RPMI7951 (cell line): ENCODE results near the gene TMEM14C. TPM values are rescaled to one million over a fixed set of nuclear protein-coding genes. Genes with fewer than 3 reads are reported as not detected.

Experiments
- DNase-seq: peaks from one replicate; pipeline ENCODE4 v3.0.0-alpha.2; 2012; ENCODE audit warnings: low read depth
- total RNA-seq: library from RNA; depleted of rRNA; stranded (reverse); fragments of >200 nt; shearing (Covaris generic); gene quantifications from 2 replicates; pipeline ENCODE4 v1.2.3, GENCODE V29; 2014; rRNA removed

TMEM14C gene
- 238 and 266 TPM in 2 replicates for total RNA-seq

DNA sequence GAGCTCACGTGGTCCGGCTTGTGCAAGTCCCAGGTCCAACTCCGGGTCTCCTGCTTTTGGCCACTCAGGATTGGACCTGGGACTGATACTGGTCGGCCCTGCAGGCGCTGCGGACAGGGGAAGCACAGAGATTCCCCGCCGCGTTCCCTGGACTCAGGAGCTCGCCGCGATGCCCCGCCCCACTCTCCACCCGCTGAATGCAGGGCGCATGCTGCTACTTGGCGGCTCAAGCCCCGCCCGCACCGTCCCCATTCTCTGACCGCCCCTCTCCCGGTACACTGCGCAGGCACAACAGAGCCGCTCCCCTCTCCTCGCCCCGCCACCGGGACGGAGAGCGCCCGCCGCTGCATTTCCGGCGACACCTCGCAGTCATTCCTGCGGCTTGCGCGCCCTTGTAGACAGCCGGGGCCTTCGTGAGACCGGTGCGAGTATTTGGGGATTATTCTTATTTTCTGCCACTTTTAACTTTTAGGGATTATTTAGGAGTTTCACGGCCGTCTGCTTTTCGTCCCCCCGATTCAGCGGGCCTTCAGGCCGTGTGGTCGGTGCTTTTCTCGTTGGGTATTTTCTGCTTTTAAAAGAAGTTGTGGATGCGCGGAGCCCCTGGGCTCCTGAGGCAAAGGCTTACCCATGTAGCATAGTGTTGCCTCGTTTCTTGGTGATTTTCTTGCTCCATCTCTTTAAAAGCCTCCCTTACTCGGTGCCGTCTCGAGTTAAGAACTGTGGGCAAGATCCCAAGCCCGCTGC is at the start of gene TMEM14C:
TMEM14C (plus strand) TSS at position 251 of the 747 bp plus-strand sequence. CDS start 1,544 bp downstream, outside the sequence.
- DNase-seq, result peak; percentile 98

DNA sequence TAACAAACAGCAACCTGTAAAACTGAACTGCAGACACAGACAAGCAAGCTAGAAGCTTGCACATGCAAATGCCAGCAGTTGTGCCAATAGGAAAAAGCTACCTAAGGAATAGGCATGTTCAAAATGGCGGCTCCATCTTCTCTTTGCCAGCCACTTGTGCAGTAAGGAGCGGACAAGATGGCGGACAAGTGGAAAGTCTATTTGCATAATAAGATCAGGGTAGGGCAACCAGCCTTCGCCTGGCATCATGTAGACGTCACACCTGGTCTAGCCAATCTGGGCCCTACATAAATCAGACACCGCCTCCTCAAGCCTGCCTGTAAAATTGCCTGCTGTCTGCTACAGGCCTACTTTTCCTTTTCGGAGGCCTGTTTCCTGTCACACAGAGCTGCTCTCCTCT is 46.5 kb upstream of the TMEM14C start:
- no peak for DNase-seq

DNA sequence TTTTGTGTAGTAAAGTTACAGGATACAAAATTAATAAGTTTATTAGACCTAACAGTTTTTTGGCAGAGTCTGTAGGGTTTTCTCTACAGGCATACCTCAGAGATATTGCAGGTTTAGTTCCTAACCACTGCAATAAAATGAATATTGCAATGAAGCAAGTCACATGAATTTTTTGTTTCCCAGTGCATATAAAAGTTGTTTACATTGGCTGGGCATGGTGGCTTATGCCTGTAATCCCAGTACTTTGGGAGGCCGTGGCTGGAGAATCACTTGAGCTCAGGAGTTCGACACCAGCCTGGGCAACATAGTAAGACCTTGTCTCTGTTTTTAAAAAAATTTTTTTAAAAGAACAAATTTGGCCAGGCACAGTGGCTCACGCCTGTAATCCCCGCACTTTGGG is 44.4 kb upstream of the TMEM14C start:
- DNase-seq, result no peak

DNA sequence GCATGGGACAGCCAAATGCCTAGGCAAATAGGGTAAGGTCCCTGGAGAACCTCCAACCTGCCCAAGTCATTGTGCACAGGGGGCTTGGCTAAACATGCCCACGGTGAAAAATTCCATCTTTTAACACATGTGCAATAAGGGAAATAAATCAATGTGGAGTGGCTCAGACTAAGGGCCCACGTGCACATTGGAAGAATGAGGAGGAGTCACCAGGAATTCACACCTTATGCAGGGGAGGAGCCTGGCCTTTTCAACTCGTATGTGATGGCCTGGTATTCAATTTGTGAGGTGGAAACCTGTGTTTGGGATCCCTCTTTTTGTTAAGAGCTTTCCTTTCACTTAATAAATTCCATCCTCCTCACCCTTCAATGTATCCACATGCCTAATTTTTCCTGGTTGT is 41.1 kb upstream of the TMEM14C start:
- DNase-seq, result no peak

DNA sequence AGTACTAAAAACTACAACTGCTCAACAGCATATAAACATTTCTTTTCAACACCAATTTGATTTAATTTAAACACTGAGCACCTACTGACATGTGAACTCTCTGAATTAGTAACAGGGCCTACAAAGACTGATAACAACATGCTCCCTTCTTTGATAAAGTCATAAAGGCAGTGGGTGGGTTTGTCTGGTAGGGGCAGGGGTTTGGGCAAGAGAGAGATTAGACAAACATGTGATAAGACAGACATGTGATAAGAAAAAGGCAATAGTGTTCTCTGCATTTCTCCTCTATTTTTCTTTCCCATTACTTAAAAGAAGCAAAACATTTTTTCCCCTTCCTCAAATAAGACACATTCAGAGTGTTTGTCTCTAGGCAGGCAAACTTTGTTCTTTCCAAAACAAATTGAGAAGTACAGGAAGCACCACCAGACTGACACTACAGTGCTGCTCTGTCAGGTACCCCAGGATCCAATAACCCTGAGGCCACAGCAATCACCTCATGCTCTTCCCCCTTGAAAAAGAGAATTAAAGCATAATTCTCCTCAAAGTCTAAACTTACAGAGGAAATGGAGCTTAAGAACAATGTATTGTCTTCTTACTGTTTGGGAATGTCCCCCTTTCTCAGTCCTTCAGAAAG is 40.4 kb upstream of the TMEM14C start:
- DNase-seq, result no peak

DNA sequence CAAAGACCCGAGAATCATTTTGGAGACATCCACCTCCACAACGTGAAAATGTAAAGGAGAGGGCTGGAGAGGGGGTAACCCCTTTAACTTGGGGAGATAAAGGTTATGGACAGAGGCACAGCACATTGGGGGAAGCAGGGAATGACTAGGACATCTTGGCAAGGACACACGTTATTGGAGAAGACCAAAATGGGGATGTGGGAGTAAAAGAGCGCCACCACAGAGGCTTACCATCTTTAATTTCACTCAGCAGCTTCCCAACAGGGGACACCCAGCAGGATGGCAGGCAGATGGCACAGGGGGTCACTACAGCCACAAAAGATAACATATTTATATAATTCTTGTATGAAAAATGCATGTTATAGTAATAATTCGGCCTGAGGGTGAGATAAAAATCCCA is 38.3 kb upstream of the TMEM14C start:
- DNase-seq, result no peak

DNA sequence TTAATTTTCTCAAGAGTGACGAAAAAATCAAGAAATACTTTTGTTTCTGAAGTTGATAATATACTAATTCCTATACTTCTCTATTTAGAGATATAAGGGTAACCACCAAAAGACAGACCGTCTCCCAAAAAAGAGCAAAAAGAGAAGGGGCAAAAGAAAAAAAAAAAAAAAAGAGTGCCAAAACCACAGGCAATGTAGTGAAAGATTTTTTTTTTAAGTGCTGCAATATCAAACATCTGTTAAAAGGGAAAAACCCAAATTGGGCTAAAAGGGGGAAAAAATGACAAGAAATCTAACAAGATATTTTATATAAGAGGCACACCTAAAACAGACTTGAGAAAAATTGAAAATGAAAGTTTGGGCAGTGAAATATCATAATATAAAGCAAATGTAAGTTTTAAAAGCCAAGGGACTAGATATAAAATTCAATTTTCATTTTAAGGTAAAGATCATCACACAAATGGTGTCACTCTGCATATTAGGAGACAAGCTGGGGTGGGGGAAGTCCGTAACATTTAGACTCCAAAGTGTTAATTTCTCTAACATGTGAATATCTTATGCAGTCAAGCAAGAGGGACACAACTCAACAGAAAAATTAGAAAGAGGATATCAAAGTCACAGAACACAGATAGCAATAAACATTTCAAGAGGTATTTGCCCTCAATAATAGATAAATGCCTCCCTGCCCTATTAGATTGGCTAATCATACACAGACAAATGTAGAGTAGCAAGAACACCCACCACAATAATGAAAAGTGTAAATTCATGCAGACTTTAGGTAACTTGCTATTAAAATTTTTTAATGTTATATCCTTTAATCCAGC is 37.6 kb upstream of the TMEM14C start:
- DNase-seq, result no peak

DNA sequence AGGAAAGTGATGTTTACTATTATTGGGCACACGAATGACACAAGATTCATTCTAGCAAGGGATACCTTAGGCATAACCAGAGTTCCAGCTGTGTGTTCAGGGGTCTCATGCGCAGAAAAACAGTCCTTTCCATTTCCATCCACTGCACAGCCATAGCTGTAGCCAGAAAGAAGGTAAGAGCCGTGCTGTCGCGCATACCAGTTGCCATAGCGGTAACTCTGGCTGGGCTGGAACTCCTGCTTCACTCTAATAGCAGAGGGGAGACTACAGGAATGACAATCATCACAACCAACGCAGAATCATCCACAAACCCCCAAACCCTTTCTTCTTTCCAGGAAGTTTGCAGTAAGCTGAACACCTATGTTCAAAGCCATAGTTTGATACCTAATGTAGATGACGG is 36.0 kb upstream of the TMEM14C start:
- no peak for DNase-seq

DNA sequence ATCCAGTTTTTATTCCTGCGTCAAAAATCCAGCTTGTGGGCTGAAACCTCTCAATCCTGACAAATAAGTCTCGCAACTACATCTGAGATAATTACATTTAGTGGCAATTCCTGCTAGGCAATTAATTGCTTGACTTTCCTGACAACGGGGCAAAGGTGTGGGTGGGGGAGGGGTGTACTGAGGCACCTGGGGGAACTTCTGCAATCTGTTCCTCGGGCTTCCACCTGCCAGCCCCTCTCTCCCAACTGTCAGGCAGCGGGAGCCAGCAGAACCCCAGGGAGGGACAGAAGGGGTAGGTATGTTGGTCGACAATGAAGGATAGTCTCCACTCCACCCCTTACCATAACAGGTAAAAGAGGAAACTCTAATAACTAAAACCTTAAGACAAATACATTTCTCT is 35.3 kb upstream of the TMEM14C start:
- DNase-seq, result no peak

DNA sequence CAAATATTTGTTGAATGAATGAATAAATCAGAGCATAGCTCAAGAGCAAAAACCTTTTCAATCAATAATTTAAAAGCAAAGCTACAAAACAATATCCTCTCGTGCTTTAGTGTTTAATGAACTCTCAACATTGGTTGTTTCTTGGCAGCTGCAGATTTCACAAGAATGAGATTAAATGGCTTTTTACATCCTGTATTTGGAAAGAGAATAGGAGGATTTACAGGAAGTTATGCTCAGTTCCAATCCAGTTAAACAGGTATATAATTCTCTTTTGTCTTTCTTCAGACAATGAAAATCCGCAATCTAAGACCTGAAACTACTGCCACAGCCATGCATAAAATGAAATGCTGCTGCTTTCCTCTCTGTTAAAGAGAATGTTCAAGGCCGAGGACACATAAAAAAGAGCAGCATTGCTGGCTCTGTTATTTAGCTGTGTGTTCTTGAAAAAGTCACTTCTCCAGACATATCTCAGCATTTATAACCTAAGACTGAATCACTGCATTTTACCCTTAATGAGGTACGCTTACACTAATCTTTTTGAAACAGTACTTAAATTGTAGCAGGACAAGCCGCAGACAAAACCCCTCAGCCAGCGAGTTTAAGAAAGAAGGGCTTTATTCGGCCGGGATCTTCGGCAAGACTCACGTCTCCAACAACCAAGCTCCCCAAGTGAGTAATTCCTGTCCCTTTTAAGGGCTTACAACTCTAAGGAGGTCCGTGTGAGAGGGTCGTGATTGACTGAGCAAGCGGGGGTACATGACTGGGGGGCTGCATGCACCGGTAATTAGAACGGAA is 32.0 kb upstream of the TMEM14C start:
- DNase-seq, result peak; percentile 23

DNA sequence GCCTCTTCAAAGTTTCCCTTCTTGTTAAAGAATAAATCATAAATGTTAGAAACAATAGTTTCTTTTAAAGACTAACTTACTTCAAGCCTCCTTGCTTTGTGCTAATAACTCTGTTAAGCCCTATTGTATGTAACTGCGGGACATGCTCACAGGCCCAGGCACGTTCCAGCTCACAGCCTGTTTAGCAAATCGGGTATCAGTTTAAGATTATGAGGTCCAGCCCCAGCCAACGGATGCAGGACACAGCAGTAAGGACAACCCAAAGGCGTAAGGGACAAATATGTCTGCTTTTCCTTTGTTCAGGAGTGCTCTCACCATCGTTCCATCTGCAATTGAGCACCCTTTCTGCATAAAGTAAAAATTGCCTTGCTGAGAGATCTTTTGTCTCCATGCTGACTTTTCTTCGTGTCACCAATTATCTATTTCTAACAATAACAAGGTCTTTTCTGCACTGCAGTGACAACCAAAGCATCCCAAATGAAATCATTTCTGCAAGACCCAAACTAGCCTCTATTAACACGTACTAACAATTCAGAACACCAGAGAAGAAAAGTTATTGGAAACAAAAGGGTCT is 29.8 kb upstream of the TMEM14C start:
- DNase-seq, result no peak

DNA sequence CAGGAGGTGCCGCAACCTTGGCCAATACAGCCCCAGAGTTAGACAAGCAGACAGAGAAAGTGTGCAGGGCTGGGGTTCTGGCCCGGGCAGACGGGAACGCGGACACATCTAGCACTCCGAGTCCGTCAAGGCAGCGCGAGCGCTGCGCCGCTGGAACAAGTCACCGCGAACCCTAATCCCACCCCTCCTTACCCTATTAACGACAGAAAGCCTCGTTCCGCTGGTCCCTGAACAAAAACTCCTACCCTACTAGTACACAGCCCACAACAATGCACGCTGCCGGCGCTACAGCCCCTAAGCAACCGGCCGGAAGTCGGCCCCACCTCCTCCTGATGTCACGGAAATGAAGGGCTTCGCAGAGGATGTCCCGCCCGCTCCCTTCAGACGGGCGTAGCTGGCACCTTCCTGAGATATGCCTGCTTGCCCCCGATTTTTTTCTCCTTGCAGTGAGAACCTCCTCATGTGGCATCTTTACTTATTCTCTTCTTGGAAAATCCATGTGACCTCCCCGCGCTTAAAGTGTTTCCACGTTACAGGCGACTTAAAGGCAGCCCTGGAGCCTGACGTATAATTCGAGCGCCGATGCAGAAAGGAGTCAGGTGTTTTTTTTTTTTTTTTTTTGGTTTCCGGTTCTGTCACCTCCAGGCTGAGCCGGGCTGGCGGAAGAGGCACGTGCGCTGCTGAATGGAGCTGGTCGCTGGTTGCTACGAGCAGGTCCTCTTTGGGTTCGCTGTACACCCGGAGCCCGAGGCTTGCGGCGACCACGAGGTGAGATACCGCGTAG is 28.4 kb upstream of the TMEM14C start, which contains the start of the genes C6orf52 and PAK1IP1:
C6orf52 (minus strand) TSS at position 315 of the 784 bp plus-strand sequence. CDS start 7,066 bp downstream, outside the sequence.
PAK1IP1 (plus strand) TSS at position 671 of the 784 bp plus-strand sequence; CDS start at position 685, 14 bp downstream.
- peak; percentile 93 for DNase-seq

DNA sequence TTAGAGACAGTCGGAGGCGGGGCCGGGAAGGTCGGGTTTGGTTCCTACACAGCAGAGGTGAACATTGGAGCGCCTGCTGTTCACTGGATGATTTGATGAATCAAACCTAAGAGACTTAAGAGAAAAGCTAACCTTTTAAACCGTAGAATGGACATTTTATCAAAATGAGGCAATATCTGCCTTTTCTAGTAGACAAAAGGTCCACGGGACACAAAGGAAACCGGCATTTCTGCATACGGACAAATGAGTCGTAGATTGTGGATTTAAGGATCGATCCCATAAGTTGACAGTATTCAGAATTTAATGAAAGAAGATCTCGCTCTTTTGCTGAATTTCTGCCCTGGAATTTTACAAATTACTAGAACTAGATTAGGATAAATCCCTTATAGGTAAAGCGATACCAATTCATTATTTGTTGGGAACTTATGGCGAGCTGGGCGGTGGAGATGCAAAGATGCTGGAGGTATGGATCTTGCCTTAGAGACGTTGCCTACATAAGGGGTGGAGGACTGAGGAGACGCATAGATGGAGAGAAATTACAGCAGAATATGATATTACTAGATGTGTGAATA is 27.7 kb upstream of the TMEM14C start:
- no peak for DNase-seq

DNA sequence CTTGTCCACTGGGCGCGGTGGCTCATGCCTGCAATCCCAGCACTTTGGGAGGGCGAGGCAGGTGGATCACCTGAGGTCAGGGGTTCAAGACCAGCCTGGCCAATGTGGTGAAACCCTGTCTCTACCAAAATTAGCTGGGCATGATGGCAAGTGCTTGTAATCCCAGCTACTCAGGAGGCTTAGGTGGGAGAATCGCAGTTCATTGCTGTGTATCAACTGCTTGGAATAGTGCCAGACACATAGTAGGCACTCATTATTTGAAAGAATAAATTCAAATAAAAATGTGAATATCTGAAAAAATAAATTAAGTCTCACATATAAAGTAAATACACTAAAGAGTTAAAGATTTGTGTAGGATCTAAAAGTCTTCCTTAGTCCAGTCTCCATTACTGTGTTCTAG is 26.2 kb upstream of the TMEM14C start:
- DNase-seq, result no peak

DNA sequence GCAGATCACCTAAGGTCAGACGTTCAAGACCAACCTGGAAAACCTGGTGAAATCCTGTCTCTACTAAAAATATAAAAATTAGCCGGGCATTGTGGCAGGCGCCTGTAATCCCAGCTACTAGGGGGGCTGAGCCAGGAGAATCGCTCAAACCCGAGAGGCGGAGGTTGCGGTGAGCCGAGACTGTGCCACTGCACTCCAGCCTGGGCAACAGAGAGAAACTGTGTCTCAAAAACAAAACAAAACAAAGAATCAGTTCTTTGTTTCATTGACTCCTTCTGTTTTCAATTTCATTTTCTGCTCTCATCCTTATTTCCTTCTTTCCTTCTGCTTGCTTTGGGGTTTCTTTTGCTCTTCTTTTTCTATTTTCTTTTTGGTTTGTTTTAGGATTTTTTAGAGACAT is 8.9 kb upstream of the TMEM14C start:
- no peak for DNase-seq

DNA sequence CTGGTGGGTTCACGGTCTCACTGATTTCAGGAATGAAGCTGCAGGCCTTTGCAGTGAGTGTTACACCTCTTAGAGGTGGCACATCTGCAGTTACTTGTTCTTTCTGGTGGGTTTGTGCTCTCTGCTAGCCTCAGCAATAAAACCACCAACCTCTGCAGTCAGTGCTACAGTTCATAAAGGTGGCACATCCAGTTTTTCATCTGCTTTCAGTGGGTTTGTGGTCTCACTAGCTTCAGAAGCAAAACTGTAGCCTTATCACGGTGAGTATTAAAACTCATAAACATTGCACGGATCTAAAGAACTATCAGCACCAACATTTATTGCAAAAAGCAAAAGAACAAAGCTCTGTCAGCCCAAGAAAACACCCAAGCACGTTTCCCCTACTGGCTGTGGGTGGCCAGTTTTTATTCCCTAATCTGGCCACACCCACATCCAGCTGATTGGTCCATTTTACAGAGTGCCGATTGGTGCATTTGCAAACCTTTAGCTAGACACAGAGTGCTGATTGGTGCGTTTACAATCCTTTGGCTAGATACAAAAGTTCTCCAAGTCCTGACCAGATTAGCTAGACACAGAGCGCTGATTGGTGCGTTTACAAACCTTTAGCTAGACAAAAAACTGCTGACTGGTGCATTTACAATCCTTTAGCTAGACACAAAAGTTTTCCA is 3.4 kb upstream of the TMEM14C start:
- no peak for DNase-seq

DNA sequence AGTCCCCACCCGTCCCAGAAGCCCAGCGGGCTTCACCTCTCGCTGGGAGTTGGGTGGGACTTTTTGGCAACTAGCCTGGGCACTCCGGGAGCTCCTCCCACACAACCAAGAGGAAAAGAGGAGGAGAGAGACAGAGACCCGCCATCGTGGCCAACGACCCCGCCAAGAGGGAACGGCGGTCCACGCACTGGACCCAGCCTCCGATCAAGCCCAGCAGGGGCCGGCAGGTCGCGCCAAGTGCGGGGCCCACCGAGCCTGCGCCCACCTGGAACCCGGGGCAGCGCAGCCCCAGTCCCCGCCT is 3.0 kb upstream of the TMEM14C start:
- DNase-seq, result no peak

DNA sequence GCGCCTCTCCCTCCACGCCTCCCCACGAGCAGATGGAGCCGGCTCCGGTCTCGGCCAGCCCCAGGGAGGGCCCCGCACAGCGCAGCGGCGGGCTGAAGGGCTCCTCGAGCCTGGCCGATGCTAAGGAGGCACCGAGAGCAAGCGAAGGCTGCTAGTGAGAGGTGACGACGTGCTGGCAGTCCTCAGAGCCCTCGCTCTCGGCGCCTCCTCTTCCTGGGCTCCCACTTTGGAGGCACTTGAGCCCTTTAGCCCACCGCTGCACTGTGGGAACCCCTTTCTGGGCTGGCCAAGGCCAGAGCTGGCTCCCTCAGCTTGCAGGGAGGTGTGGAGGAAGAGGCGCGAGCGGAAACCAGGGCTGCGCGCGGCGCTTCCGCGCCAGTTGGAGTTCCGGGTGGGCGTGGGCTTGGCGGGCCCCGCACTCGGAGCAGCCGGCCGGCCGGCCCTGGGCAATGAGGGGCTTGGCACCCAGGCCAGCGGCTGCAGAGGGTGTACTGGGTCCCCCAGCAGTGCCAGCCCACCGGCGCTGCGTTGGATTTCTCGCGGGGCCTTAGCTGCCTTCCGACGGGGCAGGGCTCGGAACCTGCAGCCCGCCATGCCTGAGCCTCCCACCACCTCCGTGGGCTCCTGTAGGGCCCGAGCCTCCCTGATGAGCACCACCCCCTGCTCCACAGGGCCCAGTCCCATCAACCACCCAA is 2.5 kb upstream of the TMEM14C start:
- DNase-seq, result no peak
